Globus pallidus (tissue), 1 donor: Measurements from ENCODE around the gene FEM1C.

ENCODE experiments used
- DNase-seq: peaks from one replicate; pipeline ENCODE4 v3.0.0-alpha.2; 2015; ENCODE audit warnings: low spot score

The FEM1C gene

GRCh38 chr5:115475788-115476187 lies 68.8 kb downstream of the FEM1C start:
- no peak for DNase-seq

GRCh38 chr5:115472271-115473025 lies 72.1 kb downstream of the FEM1C start:
- no peak for DNase-seq

- no peak for DNase-seq
Measured at GRCh38 chr5:115471345-115472063, 73.1 kb downstream of the FEM1C start.

- no peak for DNase-seq
Measured at GRCh38 chr5:115470921-115471320, 73.7 kb downstream of the FEM1C start.
